Measurements from ENCODE around the gene NRAP. TPM values are rescaled to one million over a fixed set of nuclear protein-coding genes. Genes with fewer than 3 reads are reported as not detected.

NRAP gene
- polyA plus RNA-seq, 3 donors, result not detected

GRCh38 chr10:113617086-113617485, 46.8 kb downstream of the NRAP start:
- Histone ChIP-seq H3K4me1 (ENCODE audit: control insufficient read depth in 1 of 2, insufficient read depth in 2 of 2, low read length in 2 of 2) (no peaks in the 10 kb centered on the region), H2AFZ (ENCODE audit: insufficient read depth, low read depth, low read length, poor library complexity, severe bottlenecking) (no peak overlapping the region), H3K27me3 (ENCODE audit: control insufficient read depth in 2 of 2, insufficient read depth in 2 of 2, low read length in 2 of 2) (peaks cover 12 to 14% of the 10 kb centered on the region in 2 donors), H3K79me2 (ENCODE audit: insufficient read depth, low read length) (no peaks in the 10 kb centered on the region), H3K4me2 (replicated peaks; ENCODE audit: extremely low read depth, low read length, poor library complexity, severe bottlenecking) (no peak overlapping the region), H3K9ac (ENCODE audit: insufficient read depth, low read length, poor library complexity, severe bottlenecking) (no peak overlapping the region), H3K4me3 (replicated peaks in 1 of 3; ENCODE audit: low read depth in 2 of 3, low read length in 3 of 3) (no peak overlapping the region), H3K27ac (ENCODE audit: low read depth in 1 of 2, low read length in 2 of 2) (no peak overlapping the region), H4K20me1 (ENCODE audit: insufficient read depth, low read length) (no peaks in the 10 kb centered on the region), H3K9me3 (replicated peaks in 1 of 2; ENCODE audit: control insufficient read depth in 1 of 2, insufficient read depth in 1 of 2, low read length in 2 of 2) (no peaks in the 10 kb centered on the region), H3K36me3 (replicated peaks in 1 of 2; ENCODE audit: control insufficient read depth in 1 of 2, insufficient read depth in 2 of 2, low read length in 2 of 2) (no peaks in the 10 kb centered on the region)
- Mint-ChIP-seq H3K4me1 (no peaks in the 10 kb centered on the region), H3K27me3 (ENCODE audit: low read depth in 3 of 3) (peaks cover 21 to 35% (median 27%) of the 10 kb centered on the region in 3 donors), H3K9me3 (no peaks in the 10 kb centered on the region), H3K27ac (no peak overlapping the region), H3K4me3 (peak overlapping the region in 1 of 2 donors; percentile 47), H3K36me3 (no peaks in the 10 kb centered on the region)
- intact Hi-C loops (cut with micrococcal nuclease), result no loop called here
- no peak for TF ChIP-seq CTCF (IDR thresholded peaks at IDR 0.05)
- WGBS (ENCODE audit: insufficient coverage), result 30% methylated on average over 2 of the region's 7 CpGs
- no peak for DNase-seq

- intact Hi-C loops (cut with micrococcal nuclease), result no loop called here
- no peaks in the 10 kb centered on the region for H3K79me2 ChIP-seq (ENCODE audit: insufficient read depth, low read length)
- H2AFZ ChIP-seq (ENCODE audit: insufficient read depth, low read depth, low read length, poor library complexity, severe bottlenecking), result no peak overlapping the region
- peak; percentile 23 for TF ChIP-seq CTCF (IDR thresholded peaks at IDR 0.05)
- no peaks in the 10 kb centered on the region for H3K9me3 Mint-ChIP-seq
- H3K4me1 ChIP-seq (ENCODE audit: control insufficient read depth in 1 of 2, insufficient read depth in 2 of 2, low read length in 2 of 2), result no peaks in the 10 kb centered on the region
- H3K4me3 Mint-ChIP-seq, result peak overlapping the region in 1 of 2 donors; percentile 47
- H3K27me3 ChIP-seq (ENCODE audit: control insufficient read depth in 2 of 2, insufficient read depth in 2 of 2, low read length in 2 of 2), result peaks cover 12 to 14% of the 10 kb centered on the region in 2 donors
- no peak overlapping the region for H3K9ac ChIP-seq (ENCODE audit: insufficient read depth, low read length, poor library complexity, severe bottlenecking)
- H3K4me3 ChIP-seq (replicated peaks in 1 of 3; ENCODE audit: low read depth in 2 of 3, low read length in 3 of 3), result no peak overlapping the region
- no peak overlapping the region for H3K27ac ChIP-seq (ENCODE audit: low read depth in 1 of 2, low read length in 2 of 2)
- no peaks in the 10 kb centered on the region for H3K36me3 ChIP-seq (replicated peaks in 1 of 2; ENCODE audit: control insufficient read depth in 1 of 2, insufficient read depth in 2 of 2, low read length in 2 of 2)
- no peaks in the 10 kb centered on the region for H4K20me1 ChIP-seq (ENCODE audit: insufficient read depth, low read length)
- H3K27me3 Mint-ChIP-seq (ENCODE audit: low read depth in 3 of 3), result peaks cover 21 to 32% (median 28%) of the 10 kb centered on the region in 3 donors
- no peaks in the 10 kb centered on the region for H3K4me1 Mint-ChIP-seq
- H3K9me3 ChIP-seq (replicated peaks in 1 of 2; ENCODE audit: control insufficient read depth in 1 of 2, insufficient read depth in 1 of 2, low read length in 2 of 2), result no peaks in the 10 kb centered on the region
- no peaks in the 10 kb centered on the region for H3K36me3 Mint-ChIP-seq
- H3K27ac Mint-ChIP-seq, result no peak overlapping the region
- DNase-seq, result no peak
- WGBS (ENCODE audit: insufficient coverage), result no CpG with 5 or more reads among the region's 5 CpGs
- no peak overlapping the region for H3K4me2 ChIP-seq (replicated peaks; ENCODE audit: extremely low read depth, low read length, poor library complexity, severe bottlenecking)
These were observed 47.4 kb downstream of the NRAP start for GRCh38 chr10:113616244-113617074.
